ENCODE measurements around the gene MRPL40.

DNA sequence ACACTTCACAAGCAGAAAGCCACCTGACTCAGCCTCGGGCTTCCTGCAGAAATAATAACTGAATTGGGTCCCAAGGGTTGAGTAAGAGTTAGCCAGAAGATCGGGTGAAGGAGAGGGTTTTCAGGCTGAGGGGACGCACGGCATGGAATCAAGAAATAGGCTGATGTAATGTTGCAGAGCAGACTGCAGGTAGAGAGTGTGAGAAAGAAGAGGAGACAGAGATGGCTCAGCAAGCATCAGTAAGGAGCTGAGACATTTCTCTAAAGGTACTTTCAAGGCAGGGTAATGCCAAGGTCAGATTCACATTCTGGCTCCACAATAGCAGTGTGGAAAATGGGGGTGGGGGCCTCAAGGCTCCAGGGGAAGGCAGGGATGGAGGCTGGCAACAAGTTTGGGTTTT lies 19.4 kb upstream of the MRPL40 start:
- TF ChIP-seq, protein P1, sequence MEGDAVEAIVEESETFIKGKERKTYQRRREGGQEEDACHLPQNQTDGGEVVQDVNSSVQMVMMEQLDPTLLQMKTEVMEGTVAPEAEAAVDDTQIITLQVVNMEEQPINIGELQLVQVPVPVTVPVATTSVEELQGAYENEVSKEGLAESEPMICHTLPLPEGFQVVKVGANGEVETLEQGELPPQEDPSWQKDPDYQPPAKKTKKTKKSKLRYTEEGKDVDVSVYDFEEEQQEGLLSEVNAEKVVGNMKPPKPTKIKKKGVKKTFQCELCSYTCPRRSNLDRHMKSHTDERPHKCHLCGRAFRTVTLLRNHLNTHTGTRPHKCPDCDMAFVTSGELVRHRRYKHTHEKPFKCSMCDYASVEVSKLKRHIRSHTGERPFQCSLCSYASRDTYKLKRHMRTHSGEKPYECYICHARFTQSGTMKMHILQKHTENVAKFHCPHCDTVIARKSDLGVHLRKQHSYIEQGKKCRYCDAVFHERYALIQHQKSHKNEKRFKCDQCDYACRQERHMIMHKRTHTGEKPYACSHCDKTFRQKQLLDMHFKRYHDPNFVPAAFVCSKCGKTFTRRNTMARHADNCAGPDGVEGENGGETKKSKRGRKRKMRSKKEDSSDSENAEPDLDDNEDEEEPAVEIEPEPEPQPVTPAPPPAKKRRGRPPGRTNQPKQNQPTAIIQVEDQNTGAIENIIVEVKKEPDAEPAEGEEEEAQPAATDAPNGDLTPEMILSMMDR (IDR thresholded peaks at IDR 0.05; ENCODE audit: insufficient read depth, low read length) = no peak
- TF ChIP-seq POLR2AphosphoS5 (IDR thresholded peaks at IDR 0.05; ENCODE audit: low read depth) = no peak
